ENCODE results near the gene SMAD2.

SMAD2 gene

GRCh38 chr18:47915930-47916329 lies 14.5 kb downstream of the SMAD2 start:
- H4K91ac ChIP-seq (ENCODE audit: low read depth, low read length, poor library complexity) = no peak overlapping the region
- DNase-seq (ENCODE audit: low spot score) = no peak
- no peak overlapping the region for H3K4me2 ChIP-seq (ENCODE audit: insufficient read depth, low read length, poor library complexity, severe bottlenecking)
- H2BK12ac ChIP-seq (ENCODE audit: low read length) = no peak overlapping the region
- no peak overlapping the region for H2BK120ac ChIP-seq (ENCODE audit: low read depth, low read length)
- H3K4me1 ChIP-seq (ENCODE audit: control insufficient read depth in 2 of 2, insufficient read depth in 1 of 2, low read depth in 1 of 2, low read length in 2 of 2) = peaks cover 0 to 23% of the 10 kb centered on the region in 2 donors
- peaks cover 0 to 3% of the 10 kb centered on the region in 2 donors for H3K9me3 ChIP-seq (replicated peaks in 1 of 2; ENCODE audit: control insufficient read depth in 2 of 2, insufficient read depth in 1 of 2, low read depth in 1 of 2, low read length in 2 of 2)
- H3K79me1 ChIP-seq (ENCODE audit: low read depth, low read length) = no peaks in the 10 kb centered on the region
- H4K8ac ChIP-seq (ENCODE audit: low read depth, low read length) = no peak overlapping the region
- no CpG with 5 or more reads among the region's 3 CpGs for WGBS, 2 donors (ENCODE audit: extremely low coverage in 2 of 2, insufficient read length in 2 of 2, insufficient replicate concordance in 1 of 2)
- H2AFZ ChIP-seq (ENCODE audit: low read length) = no peak overlapping the region
- peaks cover 0 to 15% of the 10 kb centered on the region in 2 donors for H3K36me3 ChIP-seq (replicated peaks in 1 of 2; ENCODE audit: control insufficient read depth in 2 of 2, insufficient read depth in 2 of 2, low read length in 2 of 2)
- no peak overlapping the region for H3K9ac ChIP-seq (ENCODE audit: low read depth, low read length, poor library complexity)
- H3K14ac ChIP-seq (ENCODE audit: low read length) = no peak overlapping the region
- no peak overlapping the region for H3K4me3 ChIP-seq (ENCODE audit: low read length in 2 of 2)
- no peak overlapping the region for H2AK5ac ChIP-seq (ENCODE audit: low read depth, low read length)
- no peak overlapping the region for H3K27ac ChIP-seq (replicated peaks; ENCODE audit: low read length)
- no peak overlapping the region for H3K4ac ChIP-seq (ENCODE audit: low read length)
- H2BK5ac ChIP-seq (ENCODE audit: low read length) = no peak overlapping the region
- H3K27me3 ChIP-seq (ENCODE audit: control insufficient read depth in 3 of 3, insufficient read depth in 3 of 3, low read depth in 1 of 3, low read length in 3 of 3) = no peaks in the 10 kb centered on the region
- H3K18ac ChIP-seq (ENCODE audit: low read length) = no peak overlapping the region
- no peak overlapping the region for H3K23ac ChIP-seq (ENCODE audit: low read depth, low read length, poor library complexity)
- H2BK15ac ChIP-seq (ENCODE audit: low read length) = no peak overlapping the region

DNA sequence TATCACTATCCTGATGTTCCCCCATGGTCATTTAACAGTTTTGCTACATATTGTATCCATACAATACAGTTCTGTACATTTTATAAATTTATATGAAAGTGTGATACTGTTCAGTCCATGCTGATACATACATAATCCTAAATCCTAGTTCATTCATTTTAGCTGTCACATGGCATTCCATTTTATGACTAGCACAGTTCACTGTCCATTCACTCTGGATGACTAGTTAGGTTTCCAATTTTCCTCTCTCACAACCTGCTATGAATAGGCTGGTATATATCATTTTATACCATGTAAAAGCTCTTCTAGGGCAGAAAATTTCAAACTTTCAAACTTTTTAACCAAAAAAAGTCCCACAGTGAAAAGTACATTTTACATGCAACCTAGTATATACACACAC lies 15.2 kb downstream of the SMAD2 start:
- Histone ChIP-seq H3K4me2 (ENCODE audit: insufficient read depth, low read length, poor library complexity, severe bottlenecking) (no peak overlapping the region), H3K9ac (ENCODE audit: low read depth, low read length, poor library complexity) (no peak overlapping the region), H2BK5ac (ENCODE audit: low read length) (no peak overlapping the region), H3K23ac (ENCODE audit: low read depth, low read length, poor library complexity) (no peak overlapping the region), H3K27me3 (ENCODE audit: control insufficient read depth in 3 of 3, insufficient read depth in 3 of 3, low read depth in 1 of 3, low read length in 3 of 3) (no peaks in the 10 kb centered on the region), H4K8ac (ENCODE audit: low read depth, low read length) (no peak overlapping the region), H2BK12ac (ENCODE audit: low read length) (no peak overlapping the region), H2AFZ (ENCODE audit: low read length) (no peak overlapping the region), H3K4ac (ENCODE audit: low read length) (no peak overlapping the region), H2BK120ac (ENCODE audit: low read depth, low read length) (no peak overlapping the region), H3K14ac (ENCODE audit: low read length) (no peak overlapping the region), H3K79me1 (ENCODE audit: low read depth, low read length) (no peaks in the 10 kb centered on the region), H3K18ac (ENCODE audit: low read length) (no peak overlapping the region), H2AK5ac (ENCODE audit: low read depth, low read length) (no peak overlapping the region), H3K4me3 (ENCODE audit: low read length in 2 of 2) (no peak overlapping the region), H3K27ac (replicated peaks; ENCODE audit: low read length) (no peak overlapping the region), H3K4me1 (ENCODE audit: control insufficient read depth in 2 of 2, insufficient read depth in 1 of 2, low read depth in 1 of 2, low read length in 2 of 2) (peaks cover 0 to 21% of the 10 kb centered on the region in 2 donors), H2BK15ac (ENCODE audit: low read length) (no peak overlapping the region), H4K91ac (ENCODE audit: low read depth, low read length, poor library complexity) (no peak overlapping the region), H3K36me3 (replicated peaks in 1 of 2; ENCODE audit: control insufficient read depth in 2 of 2, insufficient read depth in 2 of 2, low read length in 2 of 2) (peaks cover 0 to 19% of the 10 kb centered on the region in 2 donors), H3K9me3 (replicated peaks in 1 of 2; ENCODE audit: control insufficient read depth in 2 of 2, insufficient read depth in 1 of 2, low read depth in 1 of 2, low read length in 2 of 2) (peaks cover 0 to under 1% of the 10 kb centered on the region in 2 donors)
- no peak for DNase-seq (ENCODE audit: low spot score)

DNA sequence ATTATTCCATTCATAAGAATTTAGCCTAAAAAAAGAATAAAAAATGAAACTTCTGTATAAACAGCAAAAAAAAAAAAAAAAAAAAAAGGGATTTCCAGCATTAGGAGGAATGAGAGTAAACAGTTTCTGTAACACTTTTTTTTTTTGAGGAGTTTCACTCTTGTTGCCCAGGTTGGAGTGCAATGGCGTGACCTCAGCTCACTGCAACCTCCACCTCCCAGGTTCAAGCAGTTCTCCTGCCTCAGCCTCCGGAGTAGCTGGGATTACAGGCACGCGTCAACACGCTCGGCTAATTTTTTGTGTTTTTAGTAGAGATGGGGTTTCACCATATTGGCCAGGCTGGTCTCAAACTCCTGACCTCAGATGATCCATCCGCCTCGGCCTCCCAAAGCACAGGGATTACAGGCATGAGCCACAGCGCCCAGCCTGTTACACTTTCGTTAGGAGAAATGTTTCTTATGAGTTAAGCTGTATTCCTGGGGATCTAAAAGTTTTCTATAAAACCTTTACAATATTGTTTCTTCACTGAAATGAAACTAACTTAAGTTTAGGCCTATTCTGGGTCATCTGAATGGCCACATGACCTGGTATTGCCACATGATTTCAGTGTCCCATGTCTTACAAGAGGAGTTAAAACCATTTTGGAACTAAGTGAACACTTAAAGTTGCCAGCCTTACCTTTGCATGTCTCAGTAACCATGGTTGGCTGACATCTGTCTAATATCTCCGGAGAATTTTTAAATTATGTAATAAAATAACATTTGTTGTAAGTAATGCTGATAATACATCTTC lies 17.5 kb downstream of the SMAD2 start:
- H3K79me1 ChIP-seq (ENCODE audit: low read depth, low read length) = no peaks in the 10 kb centered on the region
- H3K23ac ChIP-seq (ENCODE audit: low read depth, low read length, poor library complexity) = no peak overlapping the region
- no peak overlapping the region for H2AFZ ChIP-seq (ENCODE audit: low read length)
- H3K36me3 ChIP-seq (replicated peaks in 1 of 2; ENCODE audit: control insufficient read depth in 2 of 2, insufficient read depth in 2 of 2, low read length in 2 of 2) = peaks cover 1 to 23% of the 10 kb centered on the region in 2 donors
- no peak overlapping the region for H3K4me3 ChIP-seq (ENCODE audit: low read length in 2 of 2)
- H2AK5ac ChIP-seq (ENCODE audit: low read depth, low read length) = no peak overlapping the region
- H2BK12ac ChIP-seq (ENCODE audit: low read length) = no peak overlapping the region
- peaks cover 0 to 5% of the 10 kb centered on the region in 2 donors for H3K9me3 ChIP-seq (replicated peaks in 1 of 2; ENCODE audit: control insufficient read depth in 2 of 2, insufficient read depth in 1 of 2, low read depth in 1 of 2, low read length in 2 of 2)
- no peak overlapping the region for H3K18ac ChIP-seq (ENCODE audit: low read length)
- H3K27me3 ChIP-seq (ENCODE audit: control insufficient read depth in 3 of 3, insufficient read depth in 3 of 3, low read depth in 1 of 3, low read length in 3 of 3) = no peaks in the 10 kb centered on the region
- H2BK15ac ChIP-seq (ENCODE audit: low read length) = no peak overlapping the region
- WGBS, 2 donors (ENCODE audit: extremely low coverage in 2 of 2, insufficient read length in 2 of 2, insufficient replicate concordance in 1 of 2) = no CpG with 5 or more reads among the region's 11 CpGs
- no peak overlapping the region for H2BK5ac ChIP-seq (ENCODE audit: low read length)
- no peak overlapping the region for H3K27ac ChIP-seq (replicated peaks; ENCODE audit: low read length)
- H4K91ac ChIP-seq (ENCODE audit: low read depth, low read length, poor library complexity) = no peak overlapping the region
- peaks cover 0 to 11% of the 10 kb centered on the region in 2 donors for H3K4me1 ChIP-seq (ENCODE audit: control insufficient read depth in 2 of 2, insufficient read depth in 1 of 2, low read depth in 1 of 2, low read length in 2 of 2)
- H3K9ac ChIP-seq (ENCODE audit: low read depth, low read length, poor library complexity) = no peak overlapping the region
- no peak overlapping the region for H3K14ac ChIP-seq (ENCODE audit: low read length)
- H3K4ac ChIP-seq (ENCODE audit: low read length) = no peak overlapping the region
- no peak overlapping the region for H2BK120ac ChIP-seq (ENCODE audit: low read depth, low read length)
- DNase-seq (ENCODE audit: low spot score) = no peak
- H3K4me2 ChIP-seq (ENCODE audit: insufficient read depth, low read length, poor library complexity, severe bottlenecking) = no peak overlapping the region
- H4K8ac ChIP-seq (ENCODE audit: low read depth, low read length) = no peak overlapping the region

GRCh38 chr18:47912343-47912742 lies 18.1 kb downstream of the SMAD2 start:
- no peak for DNase-seq (ENCODE audit: low spot score)
- Histone ChIP-seq H3K23ac (ENCODE audit: low read depth, low read length, poor library complexity) (no peak overlapping the region), H3K4me3 (ENCODE audit: low read length in 2 of 2) (no peak overlapping the region), H4K91ac (ENCODE audit: low read depth, low read length, poor library complexity) (no peak overlapping the region), H3K4me1 (ENCODE audit: control insufficient read depth in 2 of 2, insufficient read depth in 1 of 2, low read depth in 1 of 2, low read length in 2 of 2) (peaks cover 0 to 11% of the 10 kb centered on the region in 2 donors), H3K14ac (ENCODE audit: low read length) (no peak overlapping the region), H3K4ac (ENCODE audit: low read length) (no peak overlapping the region), H4K8ac (ENCODE audit: low read depth, low read length) (no peak overlapping the region), H2BK15ac (ENCODE audit: low read length) (no peak overlapping the region), H3K9me3 (replicated peaks in 1 of 2; ENCODE audit: control insufficient read depth in 2 of 2, insufficient read depth in 1 of 2, low read depth in 1 of 2, low read length in 2 of 2) (peaks cover 0 to 9% of the 10 kb centered on the region in 2 donors), H3K18ac (ENCODE audit: low read length) (no peak overlapping the region), H3K79me1 (ENCODE audit: low read depth, low read length) (no peaks in the 10 kb centered on the region), H3K4me2 (ENCODE audit: insufficient read depth, low read length, poor library complexity, severe bottlenecking) (no peak overlapping the region), H2BK12ac (ENCODE audit: low read length) (no peak overlapping the region), H2AK5ac (ENCODE audit: low read depth, low read length) (no peak overlapping the region), H2AFZ (ENCODE audit: low read length) (no peak overlapping the region), H3K27me3 (ENCODE audit: control insufficient read depth in 3 of 3, insufficient read depth in 3 of 3, low read depth in 1 of 3, low read length in 3 of 3) (no peaks in the 10 kb centered on the region), H3K27ac (replicated peaks; ENCODE audit: low read length) (no peak overlapping the region), H3K9ac (ENCODE audit: low read depth, low read length, poor library complexity) (no peak overlapping the region), H3K36me3 (replicated peaks in 1 of 2; ENCODE audit: control insufficient read depth in 2 of 2, insufficient read depth in 2 of 2, low read length in 2 of 2) (peaks cover 2 to 24% of the 10 kb centered on the region in 2 donors), H2BK5ac (ENCODE audit: low read length) (no peak overlapping the region), H2BK120ac (ENCODE audit: low read depth, low read length) (no peak overlapping the region)
- no CpG with 5 or more reads among the region's 1 CpG for WGBS, 2 donors (ENCODE audit: extremely low coverage in 2 of 2, insufficient read length in 2 of 2, insufficient replicate concordance in 1 of 2)
